Measurements from ENCODE around the gene WNT6.
"Not testable (repeated sequence)": the region's sequence is repeated elsewhere in the genome, so short reads cannot be mapped to it uniquely, and the experiment has no call there.

WNT6 gene

GRCh38 chr2:218830526-218831306, 28.9 kb upstream of the WNT6 start:
- no peak for DNase-seq

GRCh38 chr2:218831378-218831990, 28.1 kb upstream of the WNT6 start, which contains the start of gene PRKAG3:
Gene PRKAG3 (minus strand): TSS chr2:218831803.
- DNase-seq, result no peak

GRCh38 chr2:218832081-218832480, 27.5 kb upstream of the WNT6 start:
- peak in 1 of 4 experiments; percentile 17 for DNase-seq

- DNase-seq, result no peak
These were observed 27.1 kb upstream of the WNT6 start for GRCh38 chr2:218832520-218832919.

- no peak for DNase-seq
These were observed 26.5 kb upstream of the WNT6 start for GRCh38 chr2:218833023-218833609.

GRCh38 chr2:218834685-218835084, 24.9 kb upstream of the WNT6 start:
- no peak for DNase-seq

GRCh38 chr2:218837495-218837894, 22.1 kb upstream of the WNT6 start:
- DNase-seq, result no peak

- peak; percentile 53 to 83 (median 76) for DNase-seq
These were observed 20.2 kb upstream of the WNT6 start for GRCh38 chr2:218839430-218839829.

GRCh38 chr2:218839888-218840287, 19.7 kb upstream of the WNT6 start:
- DNase-seq, result peak in 1 of 4 experiments; percentile 41

GRCh38 chr2:218844334-218844733, 15.3 kb upstream of the WNT6 start:
- not testable (repeated sequence) for DNase-seq

GRCh38 chr2:218846963-218847362, 12.6 kb upstream of the WNT6 start:
- not testable (repeated sequence) for DNase-seq

GRCh38 chr2:218849721-218850120, 9.9 kb upstream of the WNT6 start:
- no peak for DNase-seq

GRCh38 chr2:218850796-218851195, 8.8 kb upstream of the WNT6 start:
- DNase-seq, result no peak

- no peak for DNase-seq
These were observed 8.3 kb upstream of the WNT6 start for GRCh38 chr2:218851286-218851685.

GRCh38 chr2:218852911-218853667, 6.5 kb upstream of the WNT6 start:
- peak; percentile 66 to 85 (median 78) for DNase-seq

- DNase-seq, result peak in 1 of 4 experiments; percentile 31
These were observed 5.8 kb upstream of the WNT6 start for GRCh38 chr2:218853766-218854165.

GRCh38 chr2:218854860-218855259, 4.7 kb upstream of the WNT6 start:
- DNase-seq, result no peak

GRCh38 chr2:218855305-218856166, 4.1 kb upstream of the WNT6 start:
- no peak for DNase-seq

- no peak for DNase-seq
These were observed 3.3 kb upstream of the WNT6 start for GRCh38 chr2:218856167-218856895.

GRCh38 chr2:218856896-218857243, 2.7 kb upstream of the WNT6 start:
- DNase-seq, result no peak

- no peak for DNase-seq
These were observed 2.1 kb upstream of the WNT6 start for GRCh38 chr2:218857371-218858137.
